ENCODE measurements around the gene DDX59. TPM values are rescaled to one million over a fixed set of nuclear protein-coding genes. Genes with fewer than 3 reads are reported as not detected.

Gene DDX59
- polyA plus RNA-seq, 1 donor from 2014 or later, result 21.0 TPM

GRCh38 chr1:200625381-200625824, 44.3 kb downstream of the DDX59 start:
- no peak overlapping the region for H2AFZ ChIP-seq (ENCODE audit: low read depth, low read length)
- no peaks in the 10 kb centered on the region for H3K27me3 ChIP-seq (ENCODE audit: insufficient read depth, low read depth, low read length)
- H3K9me3 ChIP-seq (ENCODE audit: low read length), result no peaks in the 10 kb centered on the region
- no peak overlapping the region for H3K4me2 ChIP-seq (ENCODE audit: low read length)
- no peaks in the 10 kb centered on the region for H4K20me1 ChIP-seq (ENCODE audit: insufficient read depth)
- no peaks in the 10 kb centered on the region for H3K79me2 ChIP-seq (replicated peaks; ENCODE audit: insufficient read depth, low read length)
- no peak for TF ChIP-seq CTCF (IDR thresholded peaks at IDR 0.05; ENCODE audit: poor library complexity, severe bottlenecking)
- TF ChIP-seq RAD21 (conservative IDR thresholded peaks at IDR 0.05), result no peak
- TF ChIP-seq EP300 (conservative IDR thresholded peaks at IDR 0.05; ENCODE audit: poor library complexity, severe bottlenecking), result no peak
- no peak for TF ChIP-seq SMC3 (conservative IDR thresholded peaks at IDR 0.05; ENCODE audit: poor library complexity)
- TF ChIP-seq TAF1 (IDR thresholded peaks at IDR 0.05; ENCODE audit: low read depth), result no peak
- TF ChIP-seq EZH2 (IDR thresholded peaks at IDR 0.05; ENCODE audit: borderline replicate concordance, insufficient read depth, low read length, poor library complexity, severe bottlenecking), result no peak
- TF ChIP-seq POLR2AphosphoS5 (IDR thresholded peaks at IDR 0.05), result no peak
- no peak for TF ChIP-seq REST (IDR thresholded peaks at IDR 0.05; ENCODE audit: borderline replicate concordance)
- TF ChIP-seq MXI1 (conservative IDR thresholded peaks at IDR 0.05; ENCODE audit: poor library complexity, severe bottlenecking), result no peak
- no peak overlapping the region for H3K27ac ChIP-seq (ENCODE audit: low read length)
- no peaks in the 10 kb centered on the region for H3K9me2 ChIP-seq (ENCODE audit: insufficient read depth, low read length)
- H3F3A ChIP-seq (ENCODE audit: insufficient read depth, low read length, poor library complexity, severe bottlenecking), result no peaks in the 10 kb centered on the region
- H3K9ac ChIP-seq (ENCODE audit: low read length), result no peak overlapping the region
- H3K4me3 ChIP-seq (ENCODE audit: low read length), result no peak overlapping the region
- H3K36me3 ChIP-seq (ENCODE audit: insufficient read depth, low read length), result no peaks in the 10 kb centered on the region

GRCh38 chr1:200624679-200625335, 44.9 kb downstream of the DDX59 start:
- Histone ChIP-seq H3K9me3 (ENCODE audit: low read length) (no peaks in the 10 kb centered on the region), H3K27ac (ENCODE audit: low read length) (no peak overlapping the region), H3K36me3 (ENCODE audit: insufficient read depth, low read length) (no peaks in the 10 kb centered on the region), H3K79me2 (replicated peaks; ENCODE audit: insufficient read depth, low read length) (peaks cover 6% of the 10 kb centered on the region), H3K4me2 (ENCODE audit: low read length) (no peak overlapping the region), H3K9ac (ENCODE audit: low read length) (no peak overlapping the region), H4K20me1 (ENCODE audit: insufficient read depth) (no peaks in the 10 kb centered on the region), H3K27me3 (ENCODE audit: insufficient read depth, low read depth, low read length) (no peaks in the 10 kb centered on the region), H2AFZ (ENCODE audit: low read depth, low read length) (no peak overlapping the region), H3K9me2 (ENCODE audit: insufficient read depth, low read length) (no peaks in the 10 kb centered on the region), H3F3A (ENCODE audit: insufficient read depth, low read length, poor library complexity, severe bottlenecking) (no peaks in the 10 kb centered on the region), H3K4me3 (ENCODE audit: low read length) (no peak overlapping the region)
- TF ChIP-seq EZH2 (IDR thresholded peaks at IDR 0.05; ENCODE audit: borderline replicate concordance, insufficient read depth, low read length, poor library complexity, severe bottlenecking), result no peak
- no peak for TF ChIP-seq TAF1 (IDR thresholded peaks at IDR 0.05; ENCODE audit: low read depth)
- TF ChIP-seq POLR2AphosphoS5 (IDR thresholded peaks at IDR 0.05), result no peak
- no peak for TF ChIP-seq CTCF (IDR thresholded peaks at IDR 0.05; ENCODE audit: poor library complexity, severe bottlenecking)
- no peak for TF ChIP-seq REST (IDR thresholded peaks at IDR 0.05; ENCODE audit: borderline replicate concordance)
- TF ChIP-seq EP300 (conservative IDR thresholded peaks at IDR 0.05; ENCODE audit: poor library complexity, severe bottlenecking), result no peak
- no peak for TF ChIP-seq SMC3 (conservative IDR thresholded peaks at IDR 0.05; ENCODE audit: poor library complexity)
- TF ChIP-seq RAD21 (conservative IDR thresholded peaks at IDR 0.05), result no peak
- TF ChIP-seq MXI1 (conservative IDR thresholded peaks at IDR 0.05; ENCODE audit: poor library complexity, severe bottlenecking), result no peak
